Panc1 (cell line): Measurements from ENCODE around the gene TLCD1. TPM values are rescaled to one million over a fixed set of nuclear protein-coding genes. Genes with fewer than 3 reads are reported as not detected.
A peak's percentile ranks its signal among the peaks of the same experiment; 100 is the strongest.
"Not testable (repeated sequence)": the region's sequence is repeated elsewhere in the genome, so short reads cannot be mapped to it uniquely, and the experiment has no call there.

ENCODE experiments used
- ATAC-seq: fragments of 200-7000 bp; cut with Tn5 transposase; 2 replicates; pipeline ENCODE4 v1.9.1; 2020; ENCODE audit warnings: mild to moderate bottlenecking, moderate library complexity
- BruUV-seq: library from RNA; stranded (reverse); fragments of 400-500 nt; replicated peaks from 2 replicates; lab custom pipeline; 2021; lab: Mats Ljungman, UMichigan
- CTCF ChIA-PET: fragments of 300-600 bp; sonication (Branson Sonifier 250); formaldehyde crosslinking; loops from one replicate; lab custom pipeline; 2022; ENCODE audit warnings: antibody characterized with exemption; lab: Charles Lee
- POLR2A ChIA-PET: fragments of 300-600 bp; sonication (Branson Sonifier 250); formaldehyde crosslinking; loops from one replicate; lab custom pipeline; 2022; ENCODE audit warnings: antibody characterized with exemption; lab: Charles Lee
- DNase-seq: peaks from one replicate; pipeline ENCODE4 v3.0.0-alpha.2; 2010; ENCODE audit warnings: low read depth, low spot score
- H3K27ac ChIP-seq: 2 replicates; pipeline ENCODE4 v1.5.1; 2011; ENCODE audit warnings: mild to moderate bottlenecking, low read length, inconsistent platforms
- H3K27me3 ChIP-seq: fragments of 200-500 bp; sonication (Bioruptor generic); 2 replicates; pipeline ENCODE4 v1.6.0; 2014; ENCODE audit warnings: low read length, inconsistent platforms; ENCODE audit not compliant: control insufficient read depth, insufficient read depth
- H3K36me3 ChIP-seq: fragments of 200-500 bp; sonication (Bioruptor generic); 2 replicates; pipeline ENCODE4 v1.5.1; 2014; ENCODE audit warnings: inconsistent platforms, mild to moderate bottlenecking, low read length, moderate library complexity; ENCODE audit not compliant: control insufficient read depth, insufficient read depth
- H3K4me1 ChIP-seq: 2 replicates; pipeline ENCODE4 v1.5.1; 2011; ENCODE audit warnings: inconsistent platforms, mild to moderate bottlenecking, low read length, moderate library complexity; ENCODE audit not compliant: control insufficient read depth, insufficient read depth
- H3K4me3 ChIP-seq, 2 experiments: 2 replicates each; pipeline ENCODE4 v1.5.1; 2011 to 2012; ENCODE audit warnings: low read depth in 2 of 2, low read length in 2 of 2, mild to moderate bottlenecking in 2 of 2, inconsistent platforms in 1 of 2, moderate library complexity in 1 of 2
- H3K9me3 ChIP-seq: fragments of 200-500 bp; sonication (Bioruptor generic); 2 replicates; pipeline ENCODE4 v1.5.1; 2014; ENCODE audit warnings: low read depth, mild to moderate bottlenecking, inconsistent platforms, low read length, moderate library complexity; ENCODE audit not compliant: control insufficient read depth, insufficient read depth
- CTCF ChIP-seq: fragments of 450-650 bp; IDR thresholded peaks from 2 replicates; pipeline ENCODE4 v1.5.1; 2017; ENCODE audit warnings: mild to moderate bottlenecking
- POLR2AphosphoS5 ChIP-seq: IDR thresholded peaks from 2 replicates; pipeline ENCODE4 v1.6.1; 2012; ENCODE audit warnings: mild to moderate bottlenecking, low read depth, low read length, moderate library complexity
- REST ChIP-seq, 2 experiments: IDR thresholded peaks; 2 replicates each; pipeline ENCODE4 v1.6.1; 2011 to 2012; ENCODE audit warnings: low read depth in 2 of 2, control low read depth in 1 of 2, low read length in 1 of 2, mild to moderate bottlenecking in 1 of 2, moderate library complexity in 1 of 2; ENCODE audit not compliant: insufficient read depth in 1 of 2
- SIN3A ChIP-seq: IDR thresholded peaks from 2 replicates; pipeline ENCODE4 v1.6.1; 2012; ENCODE audit warnings: low read depth, mild to moderate bottlenecking, low read length, moderate library complexity, borderline replicate concordance; ENCODE audit not compliant: insufficient read depth
- TCF7L2 ChIP-seq: IDR thresholded peaks from 2 replicates; pipeline ENCODE4 v1.6.1; 2011; ENCODE audit warnings: mild to moderate bottlenecking, low read depth, low read length, inconsistent platforms
- in situ Hi-C: cut with HindIII; loops from 2 replicates; pipeline ENCODE4 v1.10.0; 2016; ENCODE audit warnings: low sequenced_read_pairs, low pct_unique_long_range_greater_than_20kb
- intact Hi-C: fragments of 100-400 bp; cut with micrococcal nuclease; formaldehyde crosslinking; loops from one replicate; pipeline ENCODE4 v1.10.0; 2022; ENCODE audit not compliant: unreplicated experiment
- total RNA-seq: library from RNA; stranded (reverse); gene quantifications from one replicate; pipeline ENCODE4 v1.2.1, GENCODE V29; 2021; ENCODE audit not compliant: unreplicated experiment

TLCD1 gene
- total RNA-seq, 1 experiment from 2014 or later = 55.7 TPM

DNA sequence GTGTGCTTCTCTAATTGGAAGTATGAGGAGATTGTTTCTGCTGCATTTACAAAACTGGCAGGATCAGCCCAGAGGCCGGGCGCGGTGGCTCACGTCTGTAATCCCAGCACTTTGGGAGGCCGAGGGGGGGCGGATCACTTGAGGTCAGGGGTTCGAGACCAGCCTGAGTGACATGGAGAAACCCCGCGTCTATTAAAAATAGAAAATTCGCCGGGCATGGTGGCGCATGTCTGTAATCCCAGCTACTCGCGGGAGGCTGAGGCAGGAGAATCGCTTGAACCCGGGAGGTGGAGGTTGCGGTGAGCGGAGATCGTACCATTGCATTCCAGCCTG is 5.1 kb downstream of the TLCD1 start:
- H3K27me3 ChIP-seq, CTCF ChIA-PET, in situ Hi-C loops, ATAC-seq, H3K9me3 ChIP-seq, DNase-seq, BruUV-seq: not testable (repeated sequence)
- H3K36me3 ChIP-seq = peaks cover 30% of the 10 kb centered on the region
- peak overlapping the region; percentile 58 to 88 for H3K4me3 ChIP-seq
- peak overlapping the region; percentile 99 for H3K27ac ChIP-seq
- POLR2A ChIA-PET = interaction anchor here (1.0 kb wide), 1 partner anchor 30 kb away, joined by 3 read pairs; no protein-coding TSS in a partner anchor
- 0 out of 2 replicates have a peak, but pooled peaks have one; percentile 16 for TF ChIP-seq SIN3A
- peaks cover 46% of the 10 kb centered on the region for H3K4me1 ChIP-seq
- intact Hi-C loops = loop anchor here (10.0 kb wide), 1 partner anchor 184 kb away; the partner anchor contains the start of gene DHRS13

DNA sequence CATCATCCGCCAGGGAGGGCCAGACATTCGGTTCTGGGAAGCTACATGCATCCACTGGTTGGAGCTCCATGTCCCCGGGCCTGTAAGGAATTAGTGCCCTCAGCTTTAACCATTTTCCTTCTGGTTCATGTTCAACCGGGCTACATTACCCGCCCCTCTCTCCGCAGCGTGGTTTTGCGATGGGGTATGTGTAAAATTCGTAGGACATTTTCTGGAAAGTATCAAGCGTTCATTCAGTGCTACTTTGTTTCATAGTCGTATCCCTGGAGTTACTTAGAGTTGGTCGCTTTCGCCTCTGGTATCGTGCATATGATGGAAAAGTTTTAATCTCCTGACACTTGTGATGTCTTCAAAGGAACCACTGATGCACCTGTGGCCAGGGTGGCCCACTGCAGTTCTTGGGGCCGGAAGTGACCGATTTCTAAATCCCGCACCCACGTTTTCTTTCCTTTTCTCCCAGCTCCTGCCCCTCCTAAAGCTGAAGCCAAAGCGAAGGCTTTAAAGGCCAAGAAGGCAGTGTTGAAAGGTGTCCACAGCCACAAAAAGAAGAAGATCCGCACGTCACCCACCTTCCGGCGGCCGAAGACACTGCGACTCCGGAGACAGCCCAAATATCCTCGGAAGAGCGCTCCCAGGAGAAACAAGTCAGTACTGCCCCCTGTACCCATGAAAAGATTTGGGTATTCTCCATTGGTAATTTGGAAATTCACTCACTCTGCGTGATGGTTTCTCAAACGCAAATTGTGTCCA is 5.6 kb downstream of the TLCD1 start:
- in situ Hi-C loops (no loop called here), intact Hi-C loops (loop anchor here (10.0 kb wide), 1 partner anchor 184 kb away; the partner anchor contains the start of gene DHRS13)
- Histone ChIP-seq H3K27me3 (no peaks in the 10 kb centered on the region), H3K27ac (peak overlapping the region; percentile 99), H3K36me3 (peaks cover 30% of the 10 kb centered on the region), H3K4me1 (peaks cover 50% of the 10 kb centered on the region), H3K4me3 (peak overlapping the region; percentile 58 to 88), H3K9me3 (no peaks in the 10 kb centered on the region)
- TF ChIP-seq POLR2AphosphoS5 (no peak; the same call in 1 of the 2 replicates), REST (IDR thresholded peaks at IDR 0.05; ENCODE audit: insufficient read depth in 1 of 2, low read depth in 2 of 2, low read length in 1 of 2) (no peak), SIN3A (no peak), CTCF (no peak), TCF7L2 (no peak)
- ATAC-seq = no peak
- BruUV-seq = TSS peak; percentile 94
- DNase-seq = no peak
- CTCF ChIA-PET = interaction anchor here (0.6 kb wide), 1 partner anchor 106 kb away, joined by 4 read pairs; no protein-coding TSS in a partner anchor
- POLR2A ChIA-PET = interaction anchor here (0.6 to 1.6 kb wide), 5 partner anchors 9 to 143 kb away, joined by 3 to 39 read pairs (median 3); partner anchors contain the start of genes ALDOC and PROCA1
